MM.1S (cell line): Measurements from ENCODE around the gene ABCC4.

ENCODE experiments used
- EZH2 ChIP-seq: fragments of 300-600 bp; sonication (generic); optimal IDR thresholded peaks from 2 replicates; pipeline ENCODE3; 2017; ENCODE audit warnings: low read depth, mild to moderate bottlenecking, antibody characterized with exemption, low read length, mixed read lengths
- TF ChIP-seq, protein P1 (sequence below): fragments of 300-600 bp; sonication (generic); IDR thresholded peaks from 2 replicates; pipeline ENCODE4 v1.5.1; 2016; ENCODE audit warnings: antibody characterized with exemption, low read length, mixed read lengths

DNA sequence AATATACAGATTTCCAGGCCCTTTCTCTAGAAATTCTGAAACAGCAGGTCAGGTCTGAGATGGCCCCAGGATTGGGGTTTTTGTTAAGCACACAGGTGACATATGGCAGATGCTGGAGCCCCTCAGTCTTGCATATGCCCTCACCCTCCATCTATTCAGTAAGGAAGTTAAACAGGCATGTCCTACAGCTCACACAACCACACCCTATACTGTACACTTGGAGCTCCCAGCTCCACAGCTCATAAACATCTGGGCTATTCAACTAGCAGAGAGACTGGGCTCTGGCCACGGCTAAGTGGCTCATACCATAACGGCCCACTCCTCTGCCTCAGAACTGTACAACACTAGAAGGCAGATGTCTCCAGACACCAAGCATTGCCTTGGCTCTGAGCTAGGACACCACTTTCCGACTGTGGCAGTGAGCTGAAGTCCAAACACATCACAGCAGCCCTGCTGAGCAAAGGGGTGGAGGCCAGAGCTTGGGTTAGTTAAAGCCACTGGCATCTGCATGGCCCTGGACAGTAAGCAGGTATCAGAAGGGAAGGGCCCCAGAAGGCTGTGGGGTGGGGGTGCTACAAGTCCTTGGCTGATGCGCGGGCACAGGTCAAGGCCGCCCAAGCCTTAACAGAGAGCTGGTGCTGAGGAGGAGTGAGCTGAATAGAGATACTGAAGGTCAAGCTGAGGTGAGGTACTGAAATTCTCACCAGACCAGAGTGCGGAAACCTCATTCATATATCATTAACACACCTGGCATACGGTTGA lies 79.1 kb downstream of the ABCC4 start:
- TF ChIP-seq, protein P1, sequence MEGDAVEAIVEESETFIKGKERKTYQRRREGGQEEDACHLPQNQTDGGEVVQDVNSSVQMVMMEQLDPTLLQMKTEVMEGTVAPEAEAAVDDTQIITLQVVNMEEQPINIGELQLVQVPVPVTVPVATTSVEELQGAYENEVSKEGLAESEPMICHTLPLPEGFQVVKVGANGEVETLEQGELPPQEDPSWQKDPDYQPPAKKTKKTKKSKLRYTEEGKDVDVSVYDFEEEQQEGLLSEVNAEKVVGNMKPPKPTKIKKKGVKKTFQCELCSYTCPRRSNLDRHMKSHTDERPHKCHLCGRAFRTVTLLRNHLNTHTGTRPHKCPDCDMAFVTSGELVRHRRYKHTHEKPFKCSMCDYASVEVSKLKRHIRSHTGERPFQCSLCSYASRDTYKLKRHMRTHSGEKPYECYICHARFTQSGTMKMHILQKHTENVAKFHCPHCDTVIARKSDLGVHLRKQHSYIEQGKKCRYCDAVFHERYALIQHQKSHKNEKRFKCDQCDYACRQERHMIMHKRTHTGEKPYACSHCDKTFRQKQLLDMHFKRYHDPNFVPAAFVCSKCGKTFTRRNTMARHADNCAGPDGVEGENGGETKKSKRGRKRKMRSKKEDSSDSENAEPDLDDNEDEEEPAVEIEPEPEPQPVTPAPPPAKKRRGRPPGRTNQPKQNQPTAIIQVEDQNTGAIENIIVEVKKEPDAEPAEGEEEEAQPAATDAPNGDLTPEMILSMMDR: no peak
- TF ChIP-seq EZH2: no peak
